ENCODE data around the gene DDX54. TPM values are rescaled to one million over a fixed set of nuclear protein-coding genes. Genes with fewer than 3 reads are reported as not detected.
"Not testable (repeated sequence)": the region's sequence is repeated elsewhere in the genome, so short reads cannot be mapped to it uniquely, and the experiment has no call there.

Gene DDX54
- total RNA-seq, 1 experiment from 2014 or later: 69.1 TPM

DNA sequence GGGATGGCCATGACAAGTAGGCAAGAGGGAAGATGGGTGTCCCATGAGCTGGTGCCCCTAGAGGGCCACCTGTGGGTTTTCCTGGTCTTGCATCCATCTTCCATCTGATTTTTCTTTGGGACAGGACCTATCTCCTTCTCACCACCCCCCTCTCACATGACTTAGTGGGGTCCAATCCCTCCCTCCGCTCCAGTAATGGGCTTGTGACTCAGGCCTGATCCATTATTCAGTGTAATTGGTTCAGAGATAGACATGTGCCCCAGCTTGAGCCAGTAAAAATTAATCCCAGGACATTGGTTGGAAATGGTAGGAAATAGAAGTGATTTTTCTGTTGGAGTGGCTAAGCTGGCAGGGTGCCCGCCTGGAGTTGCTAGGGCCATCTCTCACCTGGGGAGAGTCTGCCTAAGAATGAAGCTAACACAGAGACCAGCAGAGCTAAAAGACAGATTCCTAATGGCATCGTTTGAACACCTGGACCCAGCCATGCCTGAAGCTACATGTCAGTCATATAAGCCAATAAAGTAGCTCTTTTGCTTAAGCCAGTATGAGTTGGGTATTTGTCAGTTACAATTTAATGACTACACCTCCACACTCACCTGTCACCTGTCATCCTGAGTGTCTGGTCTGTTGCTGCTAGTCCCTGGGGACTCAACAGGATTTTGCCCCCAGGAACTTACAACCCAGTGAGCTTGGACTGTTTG lies 64.5 kb downstream of the DDX54 start:
- DNase-seq (ENCODE audit: low spot score): peak; percentile 34

DNA sequence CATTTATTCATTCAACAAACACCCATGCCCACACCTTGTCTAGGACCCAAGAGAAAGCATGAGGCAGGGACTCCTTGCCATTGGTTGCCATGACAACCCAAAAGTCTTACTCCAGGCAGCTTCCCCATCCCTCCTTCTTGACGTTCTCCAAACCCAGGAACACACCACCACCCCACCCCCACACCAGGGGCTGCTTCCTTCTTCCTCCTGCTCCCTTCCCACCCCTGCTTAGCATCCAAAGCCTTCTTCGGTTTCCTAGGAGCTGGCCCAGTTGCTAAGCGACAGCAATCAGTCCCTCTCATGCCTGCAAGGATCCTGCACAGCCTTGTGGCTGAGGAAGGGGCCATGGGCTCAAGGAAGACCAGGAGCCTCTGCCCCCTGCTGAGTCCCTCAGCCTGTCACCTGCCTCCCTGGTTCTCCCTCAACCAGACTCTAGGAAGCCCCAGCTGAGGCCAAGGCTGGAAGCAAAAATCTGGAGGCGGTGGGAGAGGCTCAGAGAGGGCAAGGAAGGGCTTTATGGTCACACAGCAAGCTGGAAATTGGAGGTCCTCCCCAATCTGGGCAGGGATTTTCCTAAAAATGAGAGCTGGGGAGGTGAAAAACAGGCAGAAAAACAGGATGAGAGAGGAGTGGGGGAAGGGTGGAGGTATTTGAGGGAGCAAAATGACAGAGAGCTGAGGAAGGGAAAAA lies 65.2 kb downstream of the DDX54 start:
- DNase-seq (ENCODE audit: low spot score): no peak

DNA sequence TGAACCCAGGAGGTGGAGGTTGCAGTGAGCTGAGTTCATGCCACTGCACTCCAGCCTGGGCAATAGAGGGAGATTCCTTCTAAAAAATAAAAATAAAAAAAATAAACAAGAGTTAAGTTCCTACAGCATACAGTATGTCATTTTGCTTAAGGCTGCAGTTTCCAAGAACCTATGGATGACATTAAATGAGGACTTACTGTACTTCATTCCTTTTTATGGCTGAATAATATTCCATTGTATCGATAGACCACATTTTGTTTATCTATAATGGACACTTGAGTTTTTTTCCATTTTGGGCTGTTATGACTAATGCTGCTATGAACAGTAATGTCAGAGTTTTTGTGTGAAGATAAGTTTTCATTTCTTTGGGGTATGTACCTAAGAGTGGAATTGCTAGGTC lies 67.1 kb downstream of the DDX54 start:
- DNase-seq (ENCODE audit: low spot score): no peak

DNA sequence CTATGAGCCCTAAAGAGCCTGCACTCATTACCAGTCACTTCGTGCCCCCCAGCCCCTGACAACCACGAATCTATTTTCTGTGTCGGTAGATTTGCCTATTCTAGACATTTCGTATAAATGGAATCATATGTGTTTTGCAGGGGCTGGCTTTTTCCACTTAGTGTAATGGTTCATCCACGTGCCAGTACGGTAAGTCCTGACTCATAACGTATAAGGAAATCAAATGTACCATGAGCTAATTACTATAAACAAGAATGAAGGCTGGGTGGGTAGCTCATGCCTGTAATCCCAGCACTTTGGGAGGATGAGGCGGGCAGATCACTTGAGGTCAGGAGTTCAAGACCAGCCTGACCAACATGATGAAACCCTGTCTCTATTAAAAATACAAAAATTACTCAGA lies 67.6 kb downstream of the DDX54 start:
- DNase-seq (ENCODE audit: low spot score): not testable (repeated sequence)

DNA sequence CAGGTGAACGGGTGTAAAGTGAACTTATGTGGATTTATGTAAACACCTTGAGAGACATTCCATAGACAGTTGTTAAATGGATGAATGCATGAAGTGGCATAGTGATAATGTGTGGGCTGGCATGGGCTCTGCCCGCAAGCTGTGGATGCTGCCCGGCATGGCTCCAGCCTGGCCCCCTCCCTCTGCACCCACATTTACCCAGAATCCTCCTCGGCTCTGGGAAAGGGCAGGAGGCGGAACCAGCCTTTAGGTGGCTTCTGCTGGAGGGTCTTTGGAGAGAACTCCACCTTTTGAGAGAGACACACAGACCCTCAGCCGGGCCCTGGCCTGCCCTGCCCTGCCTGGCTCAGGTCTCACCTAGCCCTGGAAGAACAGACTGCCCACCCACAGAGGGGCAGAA lies 68.4 kb downstream of the DDX54 start:
- no peak for DNase-seq (ENCODE audit: low spot score)

DNA sequence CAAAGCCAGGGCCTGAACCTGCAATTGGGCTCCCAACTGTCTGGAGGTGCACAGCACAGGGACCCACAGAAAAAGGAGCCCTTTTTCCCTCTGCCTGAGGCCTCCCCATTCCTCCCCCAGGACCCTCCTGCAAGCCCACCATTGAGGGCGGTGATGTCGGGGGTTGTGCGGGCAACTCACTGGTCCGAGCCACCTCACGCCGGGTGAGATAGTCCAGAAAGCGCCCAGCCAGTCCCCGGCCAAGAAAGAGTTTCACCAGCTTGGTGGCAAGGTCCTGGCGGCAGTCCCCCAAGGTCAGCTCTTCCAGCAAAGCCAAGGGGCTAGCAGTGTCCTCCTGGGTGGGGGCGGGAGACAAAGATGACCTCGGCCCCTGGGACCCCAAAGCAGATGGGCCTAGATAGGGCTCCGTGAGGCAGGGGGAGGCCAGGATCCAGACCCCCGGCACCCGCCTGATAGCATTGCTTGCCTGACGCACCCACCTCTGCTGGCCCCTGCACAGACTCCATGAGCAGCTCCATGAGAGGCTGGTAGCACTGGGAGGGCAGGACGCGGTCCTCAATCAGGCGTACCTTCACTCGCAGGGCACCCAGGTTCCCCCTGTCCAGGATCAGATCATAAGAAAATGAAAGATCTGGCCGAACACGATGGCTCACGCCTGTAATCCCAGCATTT lies 69.7 kb downstream of the DDX54 start:
- no peak for DNase-seq (ENCODE audit: low spot score)

DNA sequence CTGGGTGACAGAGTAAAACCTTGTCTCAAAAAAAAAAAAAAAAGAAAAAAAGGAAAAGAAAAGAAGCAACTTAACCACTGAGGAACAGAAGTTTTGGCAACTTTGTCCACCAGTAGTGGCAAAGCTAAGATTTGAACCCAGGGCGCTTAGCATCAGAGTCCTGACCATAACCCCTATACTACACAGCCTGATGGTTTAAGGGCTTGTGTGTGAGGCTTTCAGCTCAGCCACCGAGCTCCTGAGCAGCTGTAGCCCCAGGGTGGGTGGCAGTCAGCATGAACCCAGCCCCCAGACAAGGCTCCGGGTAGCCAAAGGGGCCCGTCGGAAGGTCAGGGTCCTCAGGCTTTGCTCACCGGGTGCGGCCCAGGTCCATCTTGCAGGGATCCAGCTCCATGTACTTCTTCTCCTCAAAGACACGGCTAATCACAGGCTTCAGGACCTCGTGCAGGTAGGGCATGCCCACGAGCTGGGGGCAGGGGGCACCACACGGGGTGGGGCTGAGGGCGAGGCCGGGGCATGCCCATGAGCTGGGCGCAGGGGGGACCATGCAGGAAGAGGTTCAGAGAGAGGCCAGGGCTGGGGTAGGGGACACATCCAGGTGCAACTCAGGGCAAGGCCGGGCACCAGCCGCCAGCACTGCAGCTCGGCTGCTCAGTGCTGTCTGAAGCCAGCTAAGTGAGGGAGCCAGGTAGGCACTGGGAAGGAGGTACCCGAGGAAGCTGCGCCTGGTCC lies 70.7 kb downstream of the DDX54 start:
- no peak for DNase-seq (ENCODE audit: low spot score)

DNA sequence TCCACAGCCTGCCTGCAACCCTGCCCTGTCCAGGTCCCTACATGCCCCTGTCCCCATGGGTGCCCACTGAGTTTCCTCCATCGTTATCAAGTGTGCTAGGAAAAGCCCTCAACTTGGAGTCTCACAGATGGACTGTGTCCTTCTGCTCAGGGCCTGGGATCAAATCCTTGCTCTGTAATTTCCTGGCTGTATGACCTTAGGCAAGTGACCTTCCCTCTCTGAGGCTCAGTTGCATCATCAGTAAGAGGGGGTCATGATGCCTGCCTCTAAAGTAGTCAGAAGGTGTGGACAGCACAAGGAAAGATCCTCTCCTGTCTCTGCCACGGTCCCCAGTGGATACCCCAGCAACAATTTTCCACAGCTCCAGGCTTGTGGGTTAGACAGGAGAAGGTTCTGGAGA lies 71.9 kb downstream of the DDX54 start:
- DNase-seq (ENCODE audit: low spot score): no peak

DNA sequence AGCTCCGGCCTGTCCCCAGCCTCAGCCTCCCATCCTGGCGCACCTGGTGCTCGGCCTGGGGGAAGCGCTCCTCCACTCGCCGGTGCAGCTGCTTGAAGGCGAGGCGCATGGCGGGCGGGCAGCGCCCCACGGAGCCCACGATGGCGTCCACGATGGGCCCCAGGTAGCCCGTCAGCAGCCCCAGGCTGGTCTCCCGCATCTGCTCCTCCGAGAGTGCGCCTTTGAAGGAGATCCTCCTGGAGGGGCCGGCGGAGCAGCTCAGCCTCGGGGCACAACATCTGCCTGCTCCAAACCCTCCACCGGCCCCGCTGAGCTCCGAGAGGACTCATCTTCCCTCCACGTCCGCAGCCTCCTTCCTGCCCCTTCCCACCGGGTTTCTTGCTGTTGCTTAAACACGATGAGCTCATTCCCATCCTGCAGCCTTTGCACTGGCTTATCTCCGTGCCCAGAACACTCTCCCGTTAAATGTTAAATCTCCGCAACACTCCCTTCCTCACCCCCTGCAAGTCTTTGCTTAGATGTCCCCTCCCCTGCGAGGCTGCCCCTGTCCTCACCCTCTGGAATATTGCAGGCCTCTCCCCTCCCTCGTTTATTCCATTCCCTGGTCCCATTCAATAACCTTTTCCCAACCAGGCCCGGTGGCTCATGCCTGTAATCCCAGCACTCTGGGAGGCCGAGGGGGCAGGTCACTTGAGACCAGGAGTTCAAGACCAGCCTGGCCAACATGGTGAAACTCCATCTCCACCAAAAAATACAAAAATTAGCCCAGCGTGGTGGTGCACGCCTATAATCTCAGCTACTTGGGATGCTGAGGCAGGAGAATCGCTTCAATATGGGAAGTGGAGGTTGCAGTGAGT lies 73.0 kb downstream of the DDX54 start:
- no peak for DNase-seq (ENCODE audit: low spot score)

DNA sequence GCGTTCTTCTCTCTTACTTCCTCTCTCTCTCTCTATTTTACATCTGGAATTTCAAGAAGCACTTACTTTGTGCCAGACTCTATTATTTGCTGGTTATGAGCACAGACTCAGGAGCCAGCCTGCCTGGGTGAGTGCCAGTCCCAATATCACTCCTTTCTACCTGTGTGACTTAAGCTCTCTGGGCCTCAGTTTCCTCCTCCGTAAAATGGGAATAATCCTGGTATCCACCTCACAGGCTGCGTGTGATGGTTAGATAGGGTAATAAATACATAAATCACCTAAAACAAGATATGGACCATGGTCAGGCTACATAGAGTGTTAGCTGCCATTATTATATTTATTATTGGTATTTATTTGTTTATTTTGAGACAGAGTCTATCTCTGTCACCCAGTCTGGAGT lies 74.0 kb downstream of the DDX54 start:
- no peak for DNase-seq (ENCODE audit: low spot score)

DNA sequence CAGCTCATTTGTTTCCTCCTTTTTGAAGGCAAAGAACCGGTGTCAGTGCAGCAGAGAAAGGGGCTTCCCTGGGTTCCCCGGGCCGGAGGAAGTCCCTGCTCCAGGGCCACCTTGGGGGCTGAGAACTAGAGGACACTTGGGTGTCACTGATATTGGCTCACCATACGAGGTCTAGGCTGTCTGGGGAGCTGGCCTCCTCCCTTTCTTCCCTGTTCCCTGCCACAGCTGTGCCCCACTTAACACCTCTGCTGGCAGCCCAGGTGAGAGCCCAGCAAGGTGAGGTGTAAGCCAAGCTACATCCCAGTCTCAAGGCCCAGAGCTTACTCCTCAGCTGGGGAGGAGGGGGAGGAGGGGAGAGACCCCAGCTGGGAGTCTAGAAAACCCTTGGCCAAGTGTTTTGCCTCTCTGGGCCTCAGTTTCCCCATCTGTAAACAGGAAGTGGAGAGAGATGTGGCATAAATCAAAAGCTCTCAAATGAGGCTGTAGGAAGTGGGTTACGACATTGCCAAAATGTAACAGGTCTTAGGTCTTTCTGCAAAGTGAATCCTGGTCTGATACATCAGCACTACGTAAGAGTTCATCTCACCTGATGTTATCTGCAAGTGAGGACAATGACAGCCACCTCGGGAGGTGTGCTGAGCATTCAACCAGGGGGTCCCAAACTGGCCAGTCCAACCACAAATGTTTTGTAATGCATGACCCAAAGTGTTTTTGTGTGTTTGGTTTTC lies 75.2 kb downstream of the DDX54 start:
- DNase-seq (ENCODE audit: low spot score): no peak

DNA sequence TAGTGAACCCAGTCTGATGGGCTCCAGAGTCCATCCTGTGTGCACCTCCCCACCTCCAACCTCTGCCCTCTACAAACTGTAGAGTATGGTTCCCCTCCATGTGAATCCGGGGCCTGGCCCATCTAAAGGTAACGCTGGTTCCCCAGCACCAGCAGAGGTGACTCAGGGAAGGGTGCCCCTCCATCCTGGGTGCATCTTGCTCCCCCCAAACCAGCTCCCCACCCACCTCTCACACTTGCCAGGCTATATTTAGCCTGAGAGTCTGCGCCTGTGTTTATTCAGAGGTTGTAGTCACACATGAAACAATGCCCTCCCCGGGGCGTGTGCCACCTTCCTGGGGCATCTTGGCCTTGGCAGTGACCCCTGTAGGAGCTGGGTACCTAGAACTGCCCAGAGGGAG lies 75.9 kb downstream of the DDX54 start:
- DNase-seq (ENCODE audit: low spot score): no peak

DNA sequence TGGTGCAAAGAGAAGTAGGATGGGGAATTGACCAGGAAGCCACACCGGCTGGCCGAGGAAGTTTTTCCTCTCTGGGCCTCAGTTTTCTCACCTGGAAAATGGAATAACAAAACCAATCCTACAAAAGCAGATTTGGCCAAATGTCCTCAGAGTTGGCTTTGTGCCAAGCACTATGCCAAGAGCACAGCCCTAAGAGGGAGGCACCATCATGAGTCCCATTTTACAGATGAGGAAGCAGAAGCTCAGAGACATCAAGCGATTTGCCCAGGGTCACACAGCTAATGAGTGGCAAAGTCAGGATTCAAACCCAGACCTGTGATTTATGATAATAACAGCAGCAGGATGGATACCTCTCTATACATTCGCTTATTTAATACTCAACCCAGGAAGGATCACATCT lies 77.0 kb downstream of the DDX54 start:
- DNase-seq (ENCODE audit: low spot score): no peak

Other genes starting within 250 kb of the DDX54 start
- 20.3 and 24.3 TPM in 2 replicates for gene OAS3, start 247.0 kb downstream of the DDX54 start, total RNA-seq (2014; rRNA removed; shearing (Covaris generic))
- 1.7 and 6.5 TPM in 2 replicates for gene OAS2, start 207.0 kb downstream of the DDX54 start, total RNA-seq (2014; rRNA removed; shearing (Covaris generic))
- gene DTX1, start 128.7 kb downstream of the DDX54 start, total RNA-seq (2014; rRNA removed; shearing (Covaris generic)): 2.8 and 3.8 TPM in 2 replicates
- gene RASAL1, start 49.7 kb downstream of the DDX54 start, total RNA-seq (2014; rRNA removed; shearing (Covaris generic)): not detected in 2 replicates
- 0.22 and 1.2 TPM in 2 replicates for gene CFAP73, start 35.8 kb downstream of the DDX54 start, total RNA-seq (2014; rRNA removed; shearing (Covaris generic))
- 51.2 and 52.2 TPM in 2 replicates for gene RITA1, start 243 bp upstream of the DDX54 start, total RNA-seq (2014; rRNA removed; shearing (Covaris generic))
- 8.9 and 13.3 TPM in 2 replicates for gene TPCN1, start 36.0 kb upstream of the DDX54 start, total RNA-seq (2014; rRNA removed; shearing (Covaris generic))
- gene SLC8B1, start 149.6 kb upstream of the DDX54 start, total RNA-seq (2014; rRNA removed; shearing (Covaris generic)): 18.2 and 21.0 TPM in 2 replicates
- 10.1 and 15.5 TPM in 2 replicates for gene PLBD2, start 173.1 kb upstream of the DDX54 start, total RNA-seq (2014; rRNA removed; shearing (Covaris generic))
- not detected in 2 replicates for gene SDS, start 218.4 kb upstream of the DDX54 start, total RNA-seq (2014; rRNA removed; shearing (Covaris generic))
- 12.9 and 13.6 TPM in 2 replicates for gene SDSL, start 236.9 kb upstream of the DDX54 start, total RNA-seq (2014; rRNA removed; shearing (Covaris generic))